22Rv1 (cell line): ENCODE measurements around the gene TMEM63C.

Source experiments
- H3K27ac ChIP-seq: fragments of 450-650 bp; 2 replicates; pipeline ENCODE4 v1.5.1; 2017
- ZFX ChIP-seq: fragments of 450-650 bp; IDR thresholded peaks from 2 replicates; pipeline ENCODE4 v1.6.1; 2017; ENCODE audit warnings: antibody characterized with exemption, borderline replicate concordance
- TF ChIP-seq, protein P1 (sequence below): fragments of 450-650 bp; IDR thresholded peaks from 2 replicates; pipeline ENCODE4 v1.5.1; 2017; ENCODE audit warnings: mild to moderate bottlenecking

TMEM63C gene

DNA sequence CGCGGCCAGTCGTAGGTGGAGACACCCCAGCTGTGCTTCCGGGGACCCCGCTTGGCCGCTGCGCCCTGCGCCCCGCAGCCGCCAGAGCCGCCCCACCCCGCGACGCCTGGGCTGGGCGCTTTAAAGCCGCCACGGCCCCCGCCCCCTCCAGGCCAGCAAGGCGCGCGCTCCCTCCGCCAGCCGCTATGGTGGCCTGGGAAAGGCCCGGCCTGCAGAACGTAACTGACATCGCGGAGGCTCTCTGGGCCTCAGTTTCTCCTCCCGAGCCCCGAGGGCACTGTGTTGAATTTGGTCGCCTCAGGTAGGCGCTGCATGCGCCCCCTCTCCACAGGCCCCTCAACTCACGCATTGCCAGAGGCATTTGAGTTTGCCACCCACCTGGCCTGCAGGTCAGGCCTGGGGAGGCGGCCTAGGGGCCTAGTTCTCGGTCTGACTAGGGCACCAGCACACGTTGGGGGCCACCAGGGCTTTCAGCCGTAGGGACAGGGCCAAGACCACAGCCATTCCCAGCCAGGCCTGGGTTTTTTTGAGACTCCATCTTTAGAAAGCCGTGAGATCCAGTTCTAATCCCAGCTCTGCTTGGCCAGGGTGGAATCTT, 89.6 kb downstream of the TMEM63C start, which contains the start of gene NGB:
TSS of gene NGB (minus strand) at position 94 of the 598 bp plus-strand sequence. CDS start 269 bp downstream, outside the sequence.
- TF ChIP-seq, protein P1, sequence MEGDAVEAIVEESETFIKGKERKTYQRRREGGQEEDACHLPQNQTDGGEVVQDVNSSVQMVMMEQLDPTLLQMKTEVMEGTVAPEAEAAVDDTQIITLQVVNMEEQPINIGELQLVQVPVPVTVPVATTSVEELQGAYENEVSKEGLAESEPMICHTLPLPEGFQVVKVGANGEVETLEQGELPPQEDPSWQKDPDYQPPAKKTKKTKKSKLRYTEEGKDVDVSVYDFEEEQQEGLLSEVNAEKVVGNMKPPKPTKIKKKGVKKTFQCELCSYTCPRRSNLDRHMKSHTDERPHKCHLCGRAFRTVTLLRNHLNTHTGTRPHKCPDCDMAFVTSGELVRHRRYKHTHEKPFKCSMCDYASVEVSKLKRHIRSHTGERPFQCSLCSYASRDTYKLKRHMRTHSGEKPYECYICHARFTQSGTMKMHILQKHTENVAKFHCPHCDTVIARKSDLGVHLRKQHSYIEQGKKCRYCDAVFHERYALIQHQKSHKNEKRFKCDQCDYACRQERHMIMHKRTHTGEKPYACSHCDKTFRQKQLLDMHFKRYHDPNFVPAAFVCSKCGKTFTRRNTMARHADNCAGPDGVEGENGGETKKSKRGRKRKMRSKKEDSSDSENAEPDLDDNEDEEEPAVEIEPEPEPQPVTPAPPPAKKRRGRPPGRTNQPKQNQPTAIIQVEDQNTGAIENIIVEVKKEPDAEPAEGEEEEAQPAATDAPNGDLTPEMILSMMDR, result no peak
- TF ChIP-seq ZFX, result no peak
- no peak within 1 kb of the TSS for H3K27ac ChIP-seq

DNA sequence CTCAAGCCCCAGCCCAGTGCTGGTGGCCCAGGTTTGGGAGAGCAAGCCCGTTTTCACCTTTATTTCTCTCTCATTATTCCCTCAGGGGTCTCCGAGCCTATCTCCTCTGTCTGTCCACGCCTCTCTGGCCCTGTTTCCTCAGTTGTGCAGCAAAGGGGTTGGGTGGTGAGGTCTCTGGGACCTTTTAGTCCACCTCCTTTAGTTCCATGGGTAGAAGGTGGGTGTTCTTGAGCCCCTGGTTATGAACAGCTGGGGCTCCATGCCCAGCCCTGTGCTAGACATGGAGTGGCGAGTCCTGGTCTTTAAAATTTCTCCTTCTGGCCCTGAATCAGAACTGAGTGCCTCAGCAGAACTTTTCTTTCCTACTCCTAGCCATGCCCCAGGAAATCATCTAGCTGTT, 90.7 kb downstream of the TMEM63C start:
- no peak for TF ChIP-seq ZFX
- TF ChIP-seq, protein P1, result no peak
- no peak overlapping the region for H3K27ac ChIP-seq

DNA sequence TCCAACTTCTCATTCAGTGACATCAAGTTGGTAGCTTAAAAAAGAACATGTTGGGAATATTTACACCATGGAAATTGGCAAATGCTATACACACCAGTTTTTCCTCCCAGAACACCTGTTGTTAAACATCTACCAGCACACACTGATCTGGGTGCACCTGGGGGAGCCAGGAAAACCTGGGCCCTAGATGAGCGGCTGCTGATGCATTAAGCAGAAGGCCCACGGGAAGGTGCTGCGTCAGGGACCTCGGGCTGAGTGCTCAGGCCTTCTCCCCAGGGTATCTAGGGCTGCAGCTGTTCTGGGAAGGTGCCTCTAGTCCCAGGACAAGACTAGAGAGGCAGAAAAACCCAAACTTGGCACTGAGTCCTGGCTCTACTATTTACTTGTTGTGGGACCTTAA, 92.2 kb downstream of the TMEM63C start:
- TF ChIP-seq, protein P1, result no peak
- no peak for TF ChIP-seq ZFX
- H3K27ac ChIP-seq, result no peak overlapping the region

DNA sequence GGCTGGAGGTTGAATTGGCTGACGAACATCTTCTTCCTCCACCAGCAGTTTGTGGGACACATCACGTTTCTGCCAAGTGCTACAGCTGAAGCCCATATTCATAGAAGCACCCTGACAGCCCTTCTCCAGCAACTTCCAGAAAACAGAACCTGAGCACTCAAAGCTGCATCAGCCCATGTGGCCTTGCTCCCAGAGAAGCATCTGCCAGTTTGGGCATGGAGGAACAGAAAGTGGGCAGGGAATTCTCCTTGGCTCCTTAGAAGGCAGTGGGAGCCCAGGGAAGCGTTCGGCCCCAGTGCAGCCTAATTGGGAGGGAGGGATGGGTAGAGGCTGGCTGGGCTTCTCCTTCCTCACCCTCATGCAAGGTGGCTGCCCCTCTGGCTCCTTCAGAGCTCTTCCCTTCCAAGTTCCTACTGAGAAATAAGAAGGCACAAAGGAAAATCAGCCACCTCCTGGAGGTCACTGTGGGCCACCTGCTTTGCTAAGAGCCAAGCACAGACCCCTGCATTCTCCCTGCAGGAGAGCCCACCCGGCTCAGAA, 93.5 kb downstream of the TMEM63C start:
- H3K27ac ChIP-seq, result no peak overlapping the region
- TF ChIP-seq, protein P1, result no peak
- no peak for TF ChIP-seq ZFX

DNA sequence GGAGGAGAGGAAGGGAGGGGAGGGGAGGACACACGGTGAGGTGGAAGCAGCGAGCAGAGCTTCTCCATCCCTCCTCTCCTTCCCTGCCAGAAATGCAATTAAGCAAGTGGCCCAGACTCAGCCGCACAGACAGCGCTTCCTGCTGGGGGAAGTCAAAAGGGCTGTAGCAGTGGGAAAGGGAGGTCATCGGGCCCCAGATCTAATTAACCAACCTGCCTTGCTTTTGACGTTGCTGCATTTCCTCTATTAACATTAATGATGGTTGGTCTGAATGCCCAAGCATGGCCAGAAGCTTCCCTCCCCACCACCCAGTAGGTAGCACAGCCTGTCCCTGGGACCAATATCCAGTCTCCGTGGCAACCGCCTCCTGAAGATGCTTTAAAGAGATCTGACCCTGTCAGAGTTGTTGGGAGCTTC, 94.0 kb downstream of the TMEM63C start:
- H3K27ac ChIP-seq, result no peak overlapping the region
- TF ChIP-seq, protein P1, result no peak
- no peak for TF ChIP-seq ZFX

DNA sequence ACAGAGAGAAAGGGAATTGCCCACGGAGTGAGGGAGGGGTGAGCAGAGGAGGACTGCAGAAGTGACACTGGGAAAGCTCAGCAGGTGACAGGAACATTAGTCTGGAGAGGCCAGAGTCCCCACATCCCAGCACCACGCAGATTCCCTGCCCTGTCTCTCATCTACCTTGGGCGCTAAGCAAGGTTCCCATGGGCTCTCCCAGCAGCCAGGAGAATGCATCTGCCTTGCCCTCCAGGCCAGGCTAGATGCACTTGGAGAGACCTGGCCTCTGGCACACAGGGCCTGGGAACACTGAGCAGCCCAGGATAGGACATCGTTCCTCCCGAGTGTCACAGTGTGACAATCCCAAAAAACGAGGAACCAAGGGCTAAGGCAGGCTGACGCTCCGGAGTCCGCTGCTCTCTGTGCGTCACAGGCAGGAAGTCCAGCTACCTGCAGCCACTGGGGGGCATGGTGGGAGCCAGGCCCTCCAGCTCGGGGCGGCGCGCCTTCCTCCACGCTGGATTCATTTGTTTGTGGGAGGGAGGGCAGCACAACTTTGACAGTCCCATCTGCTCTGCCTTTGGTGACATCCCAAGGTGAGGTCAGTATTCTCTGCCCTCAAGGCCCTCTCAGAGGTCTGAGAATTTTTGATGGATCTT, 94.8 kb downstream of the TMEM63C start:
- TF ChIP-seq ZFX, result no peak
- TF ChIP-seq, protein P1, result no peak
- no peak overlapping the region for H3K27ac ChIP-seq

DNA sequence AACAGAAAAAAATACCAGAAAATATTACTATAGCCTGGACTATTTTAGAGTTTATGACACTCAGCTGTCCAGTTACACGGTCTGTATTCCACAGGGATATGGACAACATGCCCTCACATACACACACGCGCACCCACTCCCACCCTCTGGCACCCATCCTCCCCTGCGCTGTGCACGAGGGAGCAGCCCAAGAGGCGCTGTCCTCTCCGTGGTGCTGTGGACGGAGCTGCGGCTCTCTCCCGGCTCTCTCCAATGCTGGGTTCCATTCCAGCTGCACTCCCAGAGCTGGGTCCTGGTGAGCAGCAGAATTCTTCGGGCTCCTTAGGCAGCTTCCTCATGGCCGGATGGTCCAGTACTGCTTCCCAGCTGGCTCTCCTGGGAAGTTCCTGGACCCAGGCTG, 95.4 kb downstream of the TMEM63C start:
- TF ChIP-seq, protein P1, result no peak
- no peak for TF ChIP-seq ZFX
- H3K27ac ChIP-seq, result no peak overlapping the region
